ENCODE results near the gene COPS6. TPM values are rescaled to one million over a fixed set of nuclear protein-coding genes. Genes with fewer than 3 reads are reported as not detected.
A peak's percentile ranks its signal among the peaks of the same experiment; 100 is the strongest.

COPS6 gene
- total RNA-seq, 1 experiment from 2014 or later = 182 TPM

GRCh38 chr7:100141555-100141949, 52.8 kb downstream of the COPS6 start:
- H3K36me3 ChIP-seq (ENCODE audit: control insufficient read depth, insufficient read depth, low read length) = no peaks in the 10 kb centered on the region
- intact Hi-C loops (cut with micrococcal nuclease; ENCODE audit: unreplicated experiment) = no loop called here
- no peak overlapping the region for H3K4me3 ChIP-seq (ENCODE audit: low read depth in 2 of 2, low read length in 2 of 2)
- ChIA-PET POLR2A (interaction anchor here (0.6 kb wide), 1 partner anchor 261 kb away, joined by 3 read pairs; no protein-coding TSS in a partner anchor), CTCF (no interaction called here)
- BruUV-seq (replicated peaks) = no TSS peak
- no peaks in the 10 kb centered on the region for H3K27me3 ChIP-seq (ENCODE audit: control insufficient read depth, insufficient read depth, low read length)
- H3K9me3 ChIP-seq (ENCODE audit: control insufficient read depth, insufficient read depth, low read depth, low read length) = no peaks in the 10 kb centered on the region
- in situ Hi-C loops (cut with HindIII; ENCODE audit: low pct_unique_long_range_greater_than_20kb, low sequenced_read_pairs) = no loop called here
- TF ChIP-seq CTCF (IDR thresholded peaks at IDR 0.05) (no peak), POLR2AphosphoS5 (IDR thresholded peaks at IDR 0.05; ENCODE audit: low read depth, low read length) (no peak), SIN3A (IDR thresholded peaks at IDR 0.05; ENCODE audit: borderline replicate concordance, insufficient read depth, low read depth, low read length) (no peak), REST (IDR thresholded peaks at IDR 0.05; ENCODE audit: insufficient read depth in 1 of 2, low read depth in 2 of 2, low read length in 1 of 2) (no peak), TCF7L2 (IDR thresholded peaks at IDR 0.05; ENCODE audit: low read depth, low read length) (no peak)
- DNase-seq (ENCODE audit: low read depth, low spot score) (no peak), ATAC-seq (no peak)
- H3K4me1 ChIP-seq (ENCODE audit: control insufficient read depth, insufficient read depth, low read length) = no peaks in the 10 kb centered on the region
- H3K27ac ChIP-seq (ENCODE audit: low read length) = no peak overlapping the region

Small RNA genes lying within 50 kb of the gene (microRNA-seq; reads per million reads assigned to microRNA genes)
- gene MIR106B (ENCODE audit: unreplicated experiment) (5,670 reads per million, percentile 91 among the genes with 10 or more reads in this experiment), gene MIR25 (ENCODE audit: unreplicated experiment) (906 reads per million, percentile 80 among the genes with 10 or more reads in this experiment), gene MIR93 (ENCODE audit: unreplicated experiment) (8,594 reads per million, percentile 95 among the genes with 10 or more reads in this experiment)

Other genes starting within 250 kb of the COPS6 start
- gene OR2AE1, start 211.9 kb upstream of the COPS6 start, total RNA-seq (2021; ENCODE audit: unreplicated experiment) = not detected
- 28.1 TPM for gene TRIM4, start 169.4 kb upstream of the COPS6 start, total RNA-seq (2021; ENCODE audit: unreplicated experiment)
- gene GJC3, start 159.3 kb upstream of the COPS6 start, total RNA-seq (2021; ENCODE audit: unreplicated experiment) = not detected
- 0.49 TPM for gene AZGP1, start 112.9 kb upstream of the COPS6 start, total RNA-seq (2021; ENCODE audit: unreplicated experiment)
- 55.5 TPM for gene ZKSCAN1, start 73.4 kb upstream of the COPS6 start, total RNA-seq (2021; ENCODE audit: unreplicated experiment)
- gene ZSCAN21, start 39.2 kb upstream of the COPS6 start, total RNA-seq (2021; ENCODE audit: unreplicated experiment) = 13.4 TPM
- 32.9 TPM for gene ZNF3, start 7.2 kb upstream of the COPS6 start, total RNA-seq (2021; ENCODE audit: unreplicated experiment)
- 258 TPM for gene MCM7, start 12.4 kb downstream of the COPS6 start, total RNA-seq (2021; ENCODE audit: unreplicated experiment)
- gene AP4M1, start 12.7 kb downstream of the COPS6 start, total RNA-seq (2021; ENCODE audit: unreplicated experiment) = 42.6 TPM
- gene TAF6, start 30.4 kb downstream of the COPS6 start, total RNA-seq (2021; ENCODE audit: unreplicated experiment) = 92.3 TPM
- 12.6 TPM for gene CNPY4, start 30.7 kb downstream of the COPS6 start, total RNA-seq (2021; ENCODE audit: unreplicated experiment)
- 5.2 TPM for gene MBLAC1, start 38.0 kb downstream of the COPS6 start, total RNA-seq (2021; ENCODE audit: unreplicated experiment)
- 224 TPM for gene LAMTOR4, start 59.9 kb downstream of the COPS6 start, total RNA-seq (2021; ENCODE audit: unreplicated experiment)
- gene TRAPPC14, start 69.8 kb downstream of the COPS6 start, total RNA-seq (2021; ENCODE audit: unreplicated experiment) = 33.2 TPM
- 0.98 TPM for gene GAL3ST4, start 79.6 kb downstream of the COPS6 start, total RNA-seq (2021; ENCODE audit: unreplicated experiment)
- gene GPC2, start 88.4 kb downstream of the COPS6 start, total RNA-seq (2021; ENCODE audit: unreplicated experiment) = 7.9 TPM
- 1.7 TPM for gene STAG3, start 88.9 kb downstream of the COPS6 start, total RNA-seq (2021; ENCODE audit: unreplicated experiment)
- gene PVRIG, start 131.0 kb downstream of the COPS6 start, total RNA-seq (2021; ENCODE audit: unreplicated experiment) = not detected
- not detected for gene SPDYE3, start 218.7 kb downstream of the COPS6 start, total RNA-seq (2021; ENCODE audit: unreplicated experiment)